Vagina (tissue), 2 donors: ENCODE results near the gene SLC25A26. TPM values are rescaled to one million over a fixed set of nuclear protein-coding genes. Genes with fewer than 3 reads are reported as not detected.

Experiments used
- DNase-seq, 2 donors: peaks; one replicate each; pipeline ENCODE4 v3.0.0-alpha.2; 2017; ENCODE audit errors: extremely low spot score in 2 of 2
- H3K27ac ChIP-seq: fragments of 200-600 bp; sonication (generic); one replicate; pipeline ENCODE4 v1.5.1; 2019
- H3K27me3 ChIP-seq: fragments of 200-600 bp; sonication (generic); one replicate; pipeline ENCODE4 v1.5.1; 2019
- H3K36me3 ChIP-seq, 2 donors: fragments of 200-600 bp; sonication (generic); one replicate each; pipeline ENCODE4 v1.5.1; 2017 to 2019
- H3K4me1 ChIP-seq: fragments of 200-600 bp; sonication (generic); one replicate; pipeline ENCODE4 v1.5.1; 2019
- H3K4me3 ChIP-seq, 2 donors: fragments of 200-600 bp; sonication (generic); 1 replicate in 1 of 2; 2 replicates in 1 of 2; pipeline ENCODE4 v1.5.1; 2016 to 2019
- H3K9me3 ChIP-seq: fragments of 200-600 bp; sonication (generic); one replicate; pipeline ENCODE4 v1.5.1; 2019
- CTCF ChIP-seq, 3 experiments: fragments of 450-650 bp in 2 of 3; fragments of 200-600 bp in 1 of 3; sonication (generic) in 1 of 3; IDR thresholded peaks; one replicate each; pipeline ENCODE4 v1.5.1; 2017 to 2019; ENCODE audit warnings: antibody characterized with exemption in 3 of 3, mild to moderate bottlenecking in 2 of 3, moderate library complexity in 2 of 3
- POLR2A ChIP-seq, 2 donors: fragments of 450-650 bp; IDR thresholded peaks; one replicate each; pipeline ENCODE4 v1.6.1; 2017; ENCODE audit warnings: antibody characterized with exemption in 2 of 2, mild to moderate bottlenecking in 2 of 2, moderate library complexity in 2 of 2
- POLR2AphosphoS5 ChIP-seq, 2 donors: sonication (generic); formaldehyde crosslinking; IDR thresholded peaks; one replicate each; pipeline ENCODE4 v1.9.0; 2017; ENCODE audit warnings: antibody characterized with exemption in 2 of 2, mild to moderate bottlenecking in 2 of 2, low read depth in 1 of 2; ENCODE audit not compliant: insufficient read depth in 1 of 2
- intact Hi-C: fragments of 100-400 bp; cut with DNase I; formaldehyde crosslinking; loops from one replicate; pipeline ENCODE4 v1.15.1; 2023
- total RNA-seq: library from RNA; depleted of rRNA; stranded (reverse); fragments of >200 nt; gene quantifications from one replicate; pipeline ENCODE4 v1.2.3, GENCODE V29; 2016

The SLC25A26 gene
- total RNA-seq, 1 donor from 2014 or later, result 21.6 TPM

- H3K27me3 ChIP-seq, result no peaks in the 10 kb centered on the region
- H3K4me3 ChIP-seq, result no peak overlapping the region
- H3K4me1 ChIP-seq, result peaks cover 78% of the 10 kb centered on the region
- no peak for DNase-seq
- TF ChIP-seq POLR2A (IDR thresholded peaks at IDR 0.05) (no peak), POLR2AphosphoS5 (IDR thresholded peaks at IDR 0.05; ENCODE audit: insufficient read depth in 1 of 2, low read depth in 1 of 2) (no peak)
- H3K27ac ChIP-seq, result peak overlapping the region; percentile 77
- intact Hi-C loops, result loop anchor here (5.0 kb wide), 1 partner anchor 412 kb away; no protein-coding TSS in a partner anchor
- H3K36me3 ChIP-seq, result peaks cover 0 to 26% of the 10 kb centered on the region in 2 donors
- no peaks in the 10 kb centered on the region for H3K9me3 ChIP-seq
These were observed 184.3 kb downstream of the SLC25A26 start for GRCh38 chr3:66404903-66405700.

- Histone ChIP-seq H3K4me3 (no peak overlapping the region), H3K27ac (peak overlapping the region; percentile 77), H3K36me3 (peaks cover 0 to 32% of the 10 kb centered on the region in 2 donors), H3K4me1 (peaks cover 76% of the 10 kb centered on the region), H3K27me3 (no peaks in the 10 kb centered on the region), H3K9me3 (no peaks in the 10 kb centered on the region)
- TF ChIP-seq CTCF (IDR thresholded peaks at IDR 0.05) (no peak), POLR2AphosphoS5 (IDR thresholded peaks at IDR 0.05; ENCODE audit: insufficient read depth in 1 of 2, low read depth in 1 of 2) (peak in 1 of 2 donors; percentile 61)
- no peak for DNase-seq
- intact Hi-C loops, result loop anchor here (5.0 kb wide), 1 partner anchor 412 kb away; no protein-coding TSS in a partner anchor
These were observed 184.9 kb downstream of the SLC25A26 start for GRCh38 chr3:66405701-66406091.

GRCh38 chr3:66406163-66406562 lies 185.4 kb downstream of the SLC25A26 start:
- no peaks in the 10 kb centered on the region for H3K27me3 ChIP-seq
- peaks cover 0 to 32% of the 10 kb centered on the region in 2 donors for H3K36me3 ChIP-seq
- H3K27ac ChIP-seq, result peak overlapping the region; percentile 77
- H3K9me3 ChIP-seq, result no peaks in the 10 kb centered on the region
- no peak for DNase-seq
- no peak overlapping the region for H3K4me3 ChIP-seq
- intact Hi-C loops, result loop anchor here (5.0 kb wide), 1 partner anchor 411 kb away; no protein-coding TSS in a partner anchor
- H3K4me1 ChIP-seq, result peaks cover 71% of the 10 kb centered on the region
- TF ChIP-seq POLR2AphosphoS5 (IDR thresholded peaks at IDR 0.05; ENCODE audit: insufficient read depth in 1 of 2, low read depth in 1 of 2) (no peak), CTCF (IDR thresholded peaks at IDR 0.05) (no peak), POLR2A (IDR thresholded peaks at IDR 0.05) (no peak)

- Histone ChIP-seq H3K4me1 (peaks cover 62% of the 10 kb centered on the region), H3K27ac (peak overlapping the region; percentile 77), H3K9me3 (no peaks in the 10 kb centered on the region), H3K27me3 (no peaks in the 10 kb centered on the region), H3K36me3 (peaks cover 0 to 33% of the 10 kb centered on the region in 2 donors), H3K4me3 (no peak overlapping the region)
- intact Hi-C loops, result loop anchor here (5.0 kb wide), 1 partner anchor 410 kb away; no protein-coding TSS in a partner anchor
- TF ChIP-seq POLR2AphosphoS5 (IDR thresholded peaks at IDR 0.05; ENCODE audit: insufficient read depth in 1 of 2, low read depth in 1 of 2) (no peak), CTCF (IDR thresholded peaks at IDR 0.05) (no peak), POLR2A (IDR thresholded peaks at IDR 0.05) (no peak)
- no peak for DNase-seq
These were observed 186.2 kb downstream of the SLC25A26 start for GRCh38 chr3:66406831-66407610.

GRCh38 chr3:66407611-66408218 lies 186.9 kb downstream of the SLC25A26 start:
- no peak for DNase-seq
- TF ChIP-seq POLR2A (IDR thresholded peaks at IDR 0.05) (no peak), POLR2AphosphoS5 (IDR thresholded peaks at IDR 0.05; ENCODE audit: insufficient read depth in 1 of 2, low read depth in 1 of 2) (peak in 1 of 2 donors; percentile 29), CTCF (IDR thresholded peaks at IDR 0.05) (peak; percentile 56 to 91 (median 85))
- Histone ChIP-seq H3K27me3 (no peaks in the 10 kb centered on the region), H3K27ac (peak overlapping the region; percentile 77), H3K36me3 (peaks cover 0 to 40% of the 10 kb centered on the region in 2 donors), H3K4me1 (peaks cover 55% of the 10 kb centered on the region), H3K4me3 (no peak overlapping the region), H3K9me3 (no peaks in the 10 kb centered on the region)
- intact Hi-C loops, result loop anchor here (5.0 kb wide), 1 partner anchor 410 kb away; no protein-coding TSS in a partner anchor
